B cell (primary cell): Measurements from ENCODE around the gene SNIP1. TPM values are rescaled to one million over a fixed set of nuclear protein-coding genes. Genes with fewer than 3 reads are reported as not detected.

Experiments
- ATAC-seq: fragments of 200-7000 bp; cut with Tn5 transposase; one replicate; pipeline ENCODE4 v1.10.0; 2021; ENCODE audit warnings: low read depth, mild to moderate bottlenecking, moderate number of reproducible peaks, moderate library complexity
- CTCF ChIA-PET: fragments of 350-600 bp; sonication (Branson Sonifier 250); formaldehyde crosslinking; loops from one replicate; lab custom pipeline; 2021; ENCODE audit warnings: antibody characterized with exemption, inconsistent platforms; lab: Charles Lee
- POLR2A ChIA-PET: fragments of 350-600 bp; sonication (Branson Sonifier 250); formaldehyde crosslinking; loops from one replicate; lab custom pipeline; 2021; ENCODE audit warnings: antibody characterized with exemption; lab: Charles Lee
- DNase-seq: peaks from one replicate; pipeline ENCODE4 v3.0.0; 2013
- H2AFZ ChIP-seq: 2 replicates; pipeline ENCODE4 v1.6.1; 2012; ENCODE audit warnings: mild to moderate bottlenecking, low read depth, low read length; ENCODE audit not compliant: insufficient read depth, poor library complexity, severe bottlenecking
- H3K27ac ChIP-seq, 2 donors: 1 replicate in 1 of 2; 2 replicates in 1 of 2; pipeline ENCODE4 v1.5.1; 2012 to 2013; ENCODE audit warnings: low read length in 2 of 2, mild to moderate bottlenecking in 2 of 2, moderate library complexity in 1 of 2
- H3K27me3 ChIP-seq, 4 experiments: fragments of 200-600 bp in 1 of 4; sonication (generic) in 1 of 4; replicated peaks in 1 of 4; 1 replicate in 2 of 4; 2 replicates in 2 of 4; pipeline versions ENCODE4 v1.6.1 to v1.7.0; 2013 to 2016; ENCODE audit warnings: low read length in 3 of 4, mild to moderate bottlenecking in 2 of 4, mixed read lengths in 1 of 4, moderate library complexity in 1 of 4; ENCODE audit not compliant: insufficient read depth in 4 of 4, control insufficient read depth in 3 of 4; ENCODE audit errors: control extremely low read depth in 1 of 4
- H3K36me3 ChIP-seq, 2 experiments: replicated peaks in 1 of 2; 1 replicate in 1 of 2; 2 replicates in 1 of 2; pipeline versions ENCODE4 v1.6.1 to v1.7.1; 2013; ENCODE audit warnings: low read length in 1 of 2; ENCODE audit not compliant: insufficient read depth in 2 of 2, control insufficient read depth in 1 of 2; ENCODE audit errors: control extremely low read depth in 1 of 2, extremely low read depth in 1 of 2
- H3K4me1 ChIP-seq, 2 donors: fragments of 200-600 bp in 1 of 2; sonication (generic) in 1 of 2; 1 replicate in 1 of 2; 2 replicates in 1 of 2; pipeline versions ENCODE4 v1.5.1 to v1.6.1; 2013 to 2017; ENCODE audit warnings: low read length in 2 of 2; ENCODE audit not compliant: control insufficient read depth in 2 of 2, insufficient read depth in 2 of 2
- H3K4me2 ChIP-seq: replicated peaks from 2 replicates; pipeline ENCODE3; 2012; ENCODE audit warnings: mild to moderate bottlenecking, low read depth, low read length; ENCODE audit not compliant: poor library complexity, severe bottlenecking
- H3K4me3 ChIP-seq, 5 experiments: fragments of 200-600 bp in 1 of 5; sonication (generic) in 1 of 5; 1 replicate in 3 of 5; 2 replicates in 2 of 5; pipeline versions ENCODE4 v1.5.1 to v1.7.0; 2011 to 2016; ENCODE audit warnings: low read length in 4 of 5, mild to moderate bottlenecking in 4 of 5, low read depth in 2 of 5, control low read depth in 1 of 5, moderate library complexity in 1 of 5; ENCODE audit not compliant: insufficient read depth in 1 of 5; ENCODE audit errors: control extremely low read depth in 1 of 5, extremely low read depth in 1 of 5
- H3K79me2 ChIP-seq: fragments of 200-600 bp; sonication (generic); one replicate; pipeline ENCODE4 v1.6.0; 2016; ENCODE audit warnings: low read length; ENCODE audit not compliant: control insufficient read depth, insufficient read depth
- H3K9ac ChIP-seq: fragments of 200-600 bp; sonication (generic); 2 replicates; pipeline ENCODE4 v1.6.1; 2017; ENCODE audit warnings: mild to moderate bottlenecking, low read length, moderate library complexity
- H3K9me3 ChIP-seq, 3 donors: one replicate each; pipeline versions ENCODE4 v1.6.1 to v1.7.1; 2013; ENCODE audit warnings: low read length in 2 of 3; ENCODE audit not compliant: control insufficient read depth in 2 of 3, insufficient read depth in 1 of 3; ENCODE audit errors: control extremely low read depth in 1 of 3
- H4K20me1 ChIP-seq: 2 replicates; pipeline ENCODE4 v1.6.0; 2012; ENCODE audit warnings: mild to moderate bottlenecking, low read length; ENCODE audit not compliant: insufficient read depth, control insufficient read depth, poor library complexity, severe bottlenecking
- H3K27ac Mint-ChIP-seq: one replicate; pipeline ENCODE4 v1.8.0; 2021; ENCODE audit warnings: mixed read lengths
- H3K27me3 Mint-ChIP-seq: one replicate; pipeline ENCODE4 v1.8.0; 2021; ENCODE audit warnings: mixed read lengths
- H3K4me1 Mint-ChIP-seq: one replicate; pipeline ENCODE4 v1.8.0; 2021; ENCODE audit warnings: mixed read lengths
- H3K4me3 Mint-ChIP-seq: one replicate; pipeline ENCODE4 v1.8.0; 2021; ENCODE audit warnings: mixed read lengths
- H3K9me3 Mint-ChIP-seq: one replicate; pipeline ENCODE4 v1.8.0; 2022; ENCODE audit warnings: mixed read lengths; ENCODE audit not compliant: insufficient read depth
- CTCF ChIP-seq: fragments of 200-600 bp; IDR thresholded peaks from one replicate; pipeline ENCODE4 v1.8.0; 2022; ENCODE audit warnings: antibody characterized with exemption, mild to moderate bottlenecking
- EZH2 ChIP-seq: IDR thresholded peaks from 2 replicates; pipeline ENCODE4 v1.6.1; 2012; ENCODE audit warnings: borderline replicate concordance, low read depth, mild to moderate bottlenecking, moderate library complexity, low read length; ENCODE audit not compliant: insufficient read depth, poor library complexity, severe bottlenecking
- WGBS: methylation state at CpG from one replicate; pipeline ENCODE4 v1.1.5; 2013; ENCODE audit warnings: missing lambda C conversion rate; ENCODE audit not compliant: insufficient coverage; 5-methylcytosine and 5-hydroxymethylcytosine counted together
- intact Hi-C: fragments of 100-400 bp; cut with micrococcal nuclease; formaldehyde crosslinking; loops from one replicate; pipeline ENCODE4 v1.10.0; 2022
- polyA plus RNA-seq: library from polyadenylated mRNA; depleted of rRNA; stranded (reverse); fragments of >200 nt; gene quantifications from 2 replicates; pipeline ENCODE4 v1.2.3, GENCODE V29; 2012
- total RNA-seq, 2 donors: library from RNA; stranded (reverse); fragments of 120-200 nt in 1 of 2; gene quantifications; 1 replicate in 1 of 2; 2 replicates in 1 of 2; pipeline versions ENCODE4 v1.2.3 to v1.2.4, GENCODE V29; 2013 to 2022

The SNIP1 gene
- total and polyA plus RNA-seq, 2 donors (not counting 1 experiment from before 2014, with no cell fraction given) = 6.0 to 45.0 TPM

- peaks cover 9% of the 10 kb centered on the region for H4K20me1 ChIP-seq
- intact Hi-C loops = no loop called here
- no peak overlapping the region for H3K9ac ChIP-seq
- no peak overlapping the region for H2AFZ ChIP-seq
- ChIA-PET POLR2A (interaction anchor here (0.6 kb wide), 1 partner anchor 1484 kb away, joined by 3 read pairs; no protein-coding TSS in a partner anchor), CTCF (interaction anchor here (0.9 kb wide), 1 partner anchor 23 kb away, joined by 3 read pairs; the partner anchor contains the start of gene MEAF6)
- Mint-ChIP-seq H3K4me3 (no peak overlapping the region), H3K9me3 (no peaks in the 10 kb centered on the region), H3K4me1 (no peaks in the 10 kb centered on the region), H3K27me3 (no peaks in the 10 kb centered on the region), H3K27ac (no peak overlapping the region)
- H3K4me2 ChIP-seq = no peak overlapping the region
- no peak overlapping the region for H3K4me3 ChIP-seq
- peaks cover 23% of the 10 kb centered on the region for H3K79me2 ChIP-seq
- TF ChIP-seq EZH2 (no peak), CTCF (no peak)
- WGBS = no CpG with 5 or more reads among the region's 2 CpGs
- H3K36me3 ChIP-seq = peaks cover 5 to 54% of the 10 kb centered on the region in 2 experiments
- no peak for DNase-seq
- no peaks in the 10 kb centered on the region for H3K27me3 ChIP-seq
- no peak for ATAC-seq
- no peaks in the 10 kb centered on the region for H3K4me1 ChIP-seq
- H3K27ac ChIP-seq = no peak overlapping the region
- H3K9me3 ChIP-seq = no peaks in the 10 kb centered on the region
Observed at GRCh38 chr1:37537378-37537777, 16.7 kb downstream of the SNIP1 start.

- H3K36me3 ChIP-seq = peaks cover 5 to 27% of the 10 kb centered on the region in 2 experiments
- Mint-ChIP-seq H3K4me3 (no peak overlapping the region), H3K27me3 (no peaks in the 10 kb centered on the region), H3K4me1 (no peaks in the 10 kb centered on the region), H3K27ac (no peak overlapping the region), H3K9me3 (no peaks in the 10 kb centered on the region)
- TF ChIP-seq CTCF = no peak
- TF ChIP-seq EZH2 = no peak
- ATAC-seq = no peak
- peaks cover 12% of the 10 kb centered on the region for H3K79me2 ChIP-seq
- no peaks in the 10 kb centered on the region for H3K9me3 ChIP-seq
- no peak overlapping the region for H2AFZ ChIP-seq
- CTCF ChIA-PET = interaction anchor here (0.7 kb wide), 1 partner anchor 23 kb away, joined by 3 read pairs; no protein-coding TSS in a partner anchor
- no peak overlapping the region for H3K9ac ChIP-seq
- DNase-seq = no peak
- WGBS = 100% methylated on average over 1 of the region's 4 CpGs
- H3K27ac ChIP-seq = no peak overlapping the region
- no peak overlapping the region for H3K4me3 ChIP-seq
- POLR2A ChIA-PET = no interaction called here
- H3K4me2 ChIP-seq = no peak overlapping the region
- intact Hi-C loops = no loop called here
- no peaks in the 10 kb centered on the region for H3K27me3 ChIP-seq
- H3K4me1 ChIP-seq = no peaks in the 10 kb centered on the region
- H4K20me1 ChIP-seq = no peaks in the 10 kb centered on the region
Observed at GRCh38 chr1:37533317-37534093, 20.6 kb downstream of the SNIP1 start.
